Sigmoid colon (tissue), 7 donors: Measurements from ENCODE around the gene UCHL3. TPM values are rescaled to one million over a fixed set of nuclear protein-coding genes. Genes with fewer than 3 reads are reported as not detected.

Source experiments
- DNase-seq: peaks from one replicate; pipeline ENCODE4 v3.0.0-alpha.2; 2019
- H3K27ac ChIP-seq, 4 donors: fragments of 200-600 bp; sonication (generic); one replicate each; pipeline ENCODE4 v1.5.1; 2016 to 2019; ENCODE audit warnings: mild to moderate bottlenecking in 1 of 4
- H3K27me3 ChIP-seq, 3 donors: fragments of 200-600 bp; sonication (generic); one replicate each; pipeline ENCODE4 v1.5.1; 2019; ENCODE audit warnings: mild to moderate bottlenecking in 1 of 3
- H3K36me3 ChIP-seq, 4 donors: fragments of 200-600 bp; sonication (generic); one replicate each; pipeline ENCODE4 v1.5.1; 2016 to 2019
- H3K4me1 ChIP-seq, 4 donors: fragments of 200-600 bp; sonication (generic); one replicate each; pipeline ENCODE4 v1.5.1; 2017 to 2019
- H3K4me3 ChIP-seq, 4 donors: fragments of 200-600 bp; sonication (generic); one replicate each; pipeline ENCODE4 v1.5.1; 2017 to 2019; ENCODE audit warnings: mild to moderate bottlenecking in 2 of 4, moderate library complexity in 1 of 4
- H3K9me3 ChIP-seq, 4 donors: fragments of 200-600 bp in 3 of 4; sonication (generic) in 3 of 4; one replicate each; pipeline versions ENCODE4 v1.5.1 to v1.6.1; 2013 to 2019
- CTCF ChIP-seq, 4 experiments: fragments of 450-650 bp in 3 of 4; fragments of 200-600 bp in 1 of 4; IDR thresholded peaks; one replicate each; pipeline ENCODE4 v1.5.1; 2016 to 2019; ENCODE audit warnings: antibody characterized with exemption in 4 of 4, mild to moderate bottlenecking in 3 of 4, moderate library complexity in 2 of 4
- EP300 ChIP-seq, 4 donors: sonication (generic); formaldehyde crosslinking; IDR thresholded peaks; one replicate each; pipeline ENCODE4 v1.6.1; 2017; ENCODE audit warnings: antibody characterized with exemption in 4 of 4
- POLR2A ChIP-seq, 2 donors: fragments of 450-650 bp; IDR thresholded peaks; one replicate each; pipeline ENCODE4 v1.6.1; 2016; ENCODE audit warnings: antibody characterized with exemption in 2 of 2, mild to moderate bottlenecking in 2 of 2, moderate library complexity in 2 of 2
- POLR2AphosphoS5 ChIP-seq, 4 donors: sonication (generic); formaldehyde crosslinking; IDR thresholded peaks; one replicate each; pipeline ENCODE4 v1.6.1; 2017; ENCODE audit warnings: antibody characterized with exemption in 4 of 4
- WGBS, 2 donors: extraction: QIAGEN DNeasy Blood & Tissue Kit; methylation state at CpG; one replicate each; pipeline ENCODE4 v1.1.7; 2013; 5-methylcytosine and 5-hydroxymethylcytosine counted together
- intact Hi-C: fragments of 100-400 bp; cut with DNase I; formaldehyde crosslinking; loops from one replicate; pipeline ENCODE4 v1.15.1; 2023
- polyA plus RNA-seq, 3 donors: library from polyadenylated mRNA; stranded (reverse); fragments of 200-250 nt; gene quantifications; one replicate each; pipeline ENCODE4 v1.2.3, GENCODE V29; 2013
- total RNA-seq, 4 donors: library from RNA; depleted of rRNA; stranded (reverse); fragments of >200 nt; gene quantifications; one replicate each; pipeline ENCODE4 v1.1.0, GENCODE V29; 2016
- donor health status: healthy with polysubstance abuse.
- donor health status: Bipolar disorder and iron deficiency.
- donor health status: healthy.

Gene UCHL3
- total and polyA plus RNA-seq, 7 donors = 25.0 to 64.0 (median 41.5) TPM

GRCh38 chr13:75635101-75635827 lies 85.7 kb downstream of the UCHL3 start:
- intact Hi-C loops = no loop called here
- no peaks in the 10 kb centered on the region for H3K9me3 ChIP-seq
- H3K4me1 ChIP-seq = peaks cover 0 to 22% (median 20%) of the 10 kb centered on the region in 4 donors
- H3K36me3 ChIP-seq = no peaks in the 10 kb centered on the region
- peak overlapping the region; percentile 32 to 67 (median 55) for H3K27ac ChIP-seq
- WGBS, 2 donors = 34 to 45% methylated on average over 49 of the region's 49 CpGs
- TF ChIP-seq POLR2A (IDR thresholded peaks at IDR 0.05) (no peak), CTCF (IDR thresholded peaks at IDR 0.05) (no peak), POLR2AphosphoS5 (IDR thresholded peaks at IDR 0.05) (no peak), EP300 (IDR thresholded peaks at IDR 0.05) (no peak)
- H3K27me3 ChIP-seq = peaks cover 5 to 19% (median 9%) of the 10 kb centered on the region in 3 donors
- H3K4me3 ChIP-seq = peak overlapping the region; percentile 42 to 69 (median 62)
- DNase-seq = no peak

- WGBS, 2 donors = 0 to 1% methylated on average over 76 of the region's 76 CpGs
- intact Hi-C loops = no loop called here
Measured at GRCh38 chr13:75635828-75636435, 86.3 kb downstream of the UCHL3 start, which contains the start of gene LMO7. TSS of gene LMO7 (plus strand) at chr13:75636330. CDS start at chr13:75636658, 328 bp downstream.

GRCh38 chr13:75636436-75637180 lies 87.0 kb downstream of the UCHL3 start:
- Histone ChIP-seq H3K36me3 (no peaks in the 10 kb centered on the region), H3K27me3 (peaks cover 5 to 19% (median 9%) of the 10 kb centered on the region in 3 donors), H3K4me3 (peak overlapping the region; percentile 42 to 69 (median 62)), H3K9me3 (no peaks in the 10 kb centered on the region), H3K27ac (peak overlapping the region in 3 of 4 donors; percentile 53 to 67 (median 57)), H3K4me1 (peaks cover 0 to 22% (median 20%) of the 10 kb centered on the region in 4 donors)
- TF ChIP-seq POLR2AphosphoS5 (IDR thresholded peaks at IDR 0.05) (no peak), POLR2A (IDR thresholded peaks at IDR 0.05) (no peak), EP300 (IDR thresholded peaks at IDR 0.05) (no peak), CTCF (IDR thresholded peaks at IDR 0.05) (no peak)
- no peak for DNase-seq
- intact Hi-C loops = no loop called here
- 0 to 1% methylated on average over 58 of the region's 58 CpGs for WGBS, 2 donors

More at GRCh38 chr13:75635828-75636435, 86.3 kb downstream of the UCHL3 start, which contains the start of gene LMO7:
- no peaks in the 10 kb centered on the region for H3K9me3 ChIP-seq
- H3K27ac ChIP-seq = peak within 1 kb of the TSS; percentile 32 to 67 (median 55)
- TF ChIP-seq CTCF (IDR thresholded peaks at IDR 0.05) = no peak
- TF ChIP-seq POLR2AphosphoS5 (IDR thresholded peaks at IDR 0.05) = peak in 1 of 4 donors; percentile 44
- H3K4me1 ChIP-seq = peaks cover 0 to 22% (median 20%) of the 10 kb centered on the region in 4 donors
- H3K36me3 ChIP-seq = no peaks in the 10 kb centered on the region
- H3K27me3 ChIP-seq = peaks cover 5 to 19% (median 9%) of the 10 kb centered on the region in 3 donors
- peak; percentile 70 for DNase-seq
- H3K4me3 ChIP-seq = peak within 1 kb of the TSS; percentile 42 to 69 (median 62)

GRCh38 chr13:75637181-75637750 lies 87.7 kb downstream of the UCHL3 start:
- peak overlapping the region; percentile 42 to 69 (median 62) for H3K4me3 ChIP-seq
- no peak for TF ChIP-seq EP300 (IDR thresholded peaks at IDR 0.05)
- TF ChIP-seq POLR2AphosphoS5 (IDR thresholded peaks at IDR 0.05) = no peak
- no peak for TF ChIP-seq CTCF (IDR thresholded peaks at IDR 0.05)
- no peak for TF ChIP-seq POLR2A (IDR thresholded peaks at IDR 0.05)
- H3K27me3 ChIP-seq = peaks cover 5 to 19% (median 9%) of the 10 kb centered on the region in 3 donors
- WGBS, 2 donors = 17 to 33% methylated on average over 17 of the region's 17 CpGs
- intact Hi-C loops = no loop called here
- peaks cover 0 to 22% (median 20%) of the 10 kb centered on the region in 4 donors for H3K4me1 ChIP-seq
- no peak overlapping the region for H3K27ac ChIP-seq
- no peak for DNase-seq
- no peaks in the 10 kb centered on the region for H3K36me3 ChIP-seq
- H3K9me3 ChIP-seq = no peaks in the 10 kb centered on the region
